GM12864 (cell line): Measurements from ENCODE around the gene C1orf74.

Experiments used
- DNase-seq: peaks from one replicate; pipeline ENCODE4 v3.0.0-alpha.2; 2011; ENCODE audit warnings: low read depth
- H3K4me3 ChIP-seq: 2 replicates; pipeline ENCODE4 v1.5.1; 2011; ENCODE audit warnings: mild to moderate bottlenecking, low read depth, low read length, control low read depth
- CTCF ChIP-seq: IDR thresholded peaks from 2 replicates; pipeline ENCODE4 v1.5.1; 2011; ENCODE audit warnings: low read depth, mild to moderate bottlenecking, moderate library complexity, low read length, control low read depth, inconsistent platforms; ENCODE audit errors: missing control alignments

Gene C1orf74

GRCh38 chr1:209785592-209785991 lies 1.2 kb upstream of the C1orf74 start:
- H3K4me3 ChIP-seq = no peak overlapping the region
- no peak for DNase-seq
- TF ChIP-seq CTCF = no peak

DNA sequence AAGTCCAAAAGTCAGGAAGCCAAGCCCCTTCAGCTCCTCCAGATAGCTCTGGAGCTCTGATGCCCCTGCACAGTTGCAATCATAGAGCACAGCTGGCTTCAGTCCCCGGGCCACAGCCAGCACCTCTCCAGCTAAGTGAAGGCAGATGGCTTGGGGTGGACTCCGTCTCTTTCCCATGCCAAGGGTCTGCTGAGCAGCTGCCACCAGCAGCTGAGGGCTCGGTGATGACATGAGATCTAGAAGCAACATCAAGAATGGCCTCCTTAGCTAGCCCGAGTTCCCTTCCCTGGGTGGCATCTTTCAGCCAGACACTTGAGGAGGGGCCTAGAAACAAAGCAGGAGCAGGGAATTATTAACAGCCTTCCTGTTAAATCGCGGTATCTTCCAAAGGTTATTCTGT lies 973 bp downstream of the C1orf74 start:
- peak overlapping the region; percentile 94; the same call in 1 of the 2 replicates for H3K4me3 ChIP-seq
- TF ChIP-seq CTCF = no peak
- DNase-seq = no peak

DNA sequence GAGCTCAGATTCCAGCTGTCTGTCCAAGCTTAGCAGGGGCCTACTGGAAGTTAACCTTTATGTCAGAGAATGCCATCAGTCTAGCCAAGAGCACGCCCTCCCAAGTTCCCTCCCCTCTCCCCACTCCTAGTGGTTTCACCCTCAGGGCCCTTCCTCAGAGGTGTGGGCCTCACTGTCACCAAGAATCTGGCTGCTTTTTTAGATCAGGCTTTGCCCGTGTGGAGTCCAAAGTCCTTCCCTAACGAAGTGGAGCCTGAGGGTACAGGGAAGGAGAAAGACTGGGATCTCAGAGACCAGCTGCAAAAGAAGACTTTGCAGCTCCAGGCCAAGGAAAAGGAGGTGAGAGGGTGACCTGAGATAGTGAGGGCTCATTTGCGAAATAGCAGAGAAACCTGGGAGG lies 4.1 kb downstream of the C1orf74 start:
- no peak for DNase-seq
- no peak for TF ChIP-seq CTCF
- H3K4me3 ChIP-seq = no peak overlapping the region

- no peak for TF ChIP-seq CTCF
- DNase-seq = no peak
Observed at GRCh38 chr1:209778102-209778501, 6.3 kb downstream of the C1orf74 start.

DNA sequence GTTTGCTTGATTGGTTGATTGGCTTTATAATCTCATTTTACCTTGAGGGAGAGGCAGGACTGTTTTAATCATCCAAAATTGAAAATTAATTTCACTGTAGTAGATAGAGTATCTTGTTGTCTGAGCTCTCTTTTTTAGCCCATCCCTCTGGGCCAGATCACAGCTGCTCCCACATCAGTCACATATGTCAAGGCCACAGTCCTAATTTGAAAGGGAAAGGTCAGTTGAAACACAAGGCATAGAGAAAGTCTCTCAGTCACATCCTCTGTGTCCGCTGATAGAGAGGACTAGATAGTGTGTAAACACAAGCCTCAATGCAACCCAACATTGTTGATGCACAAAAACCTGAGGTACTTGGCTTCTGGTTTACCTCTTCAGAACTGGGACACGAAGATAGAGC lies 6.8 kb downstream of the C1orf74 start:
- no peak overlapping the region for H3K4me3 ChIP-seq
- no peak for TF ChIP-seq CTCF
- no peak for DNase-seq

More at GRCh38 chr1:209778102-209778501, 6.3 kb downstream of the C1orf74 start:
- no peak overlapping the region for H3K4me3 ChIP-seq

DNA sequence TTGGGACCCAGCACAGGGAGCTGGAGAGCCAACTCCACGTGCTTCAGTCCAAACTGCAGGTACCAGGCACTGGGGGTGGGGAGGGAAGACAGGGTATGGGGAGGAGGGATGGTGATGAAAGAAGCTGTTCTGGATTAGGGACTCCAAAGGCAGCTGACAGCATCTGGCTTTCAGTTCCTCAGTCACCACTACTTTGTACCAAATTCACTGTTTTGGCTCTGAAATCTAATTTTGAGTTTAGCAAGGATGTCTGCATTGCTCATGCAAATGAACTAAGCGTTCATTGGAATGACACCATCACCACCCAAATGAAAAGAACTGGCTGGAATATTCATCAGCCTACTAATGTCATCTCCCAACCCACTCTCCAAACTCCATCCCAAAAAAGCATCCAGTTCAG lies 8.7 kb downstream of the C1orf74 start:
- TF ChIP-seq CTCF = no peak
- DNase-seq = no peak
- no peak overlapping the region for H3K4me3 ChIP-seq

GRCh38 chr1:209774592-209774991 lies 9.8 kb downstream of the C1orf74 start:
- H3K4me3 ChIP-seq = no peak overlapping the region
- no peak for DNase-seq
- TF ChIP-seq CTCF = no peak
